ENCODE data around the gene DLGAP1.
A peak's percentile ranks its signal among the peaks of the same experiment; 100 is the strongest.

Gene DLGAP1

GRCh38 chr18:3510896-3511295 lies 944.2 kb downstream of the DLGAP1 start:
- Histone ChIP-seq H3K27ac (no peak overlapping the region), H3K4me3 (no peak overlapping the region)
- no peak for DNase-seq (ENCODE audit: low spot score)
- no peak for TF ChIP-seq CTCF (IDR thresholded peaks at IDR 0.05)

- H3K27ac ChIP-seq, result no peak overlapping the region
- no peak for DNase-seq (ENCODE audit: low spot score)
- no peak overlapping the region for H3K4me3 ChIP-seq
- no peak for TF ChIP-seq CTCF (IDR thresholded peaks at IDR 0.05)
Measured at GRCh38 chr18:3510024-3510423, 945.1 kb downstream of the DLGAP1 start.

GRCh38 chr18:3508576-3509549 lies 946.2 kb downstream of the DLGAP1 start:
- no peak for DNase-seq (ENCODE audit: low spot score)
- Histone ChIP-seq H3K4me3 (no peak overlapping the region), H3K27ac (no peak overlapping the region)
- TF ChIP-seq CTCF (IDR thresholded peaks at IDR 0.05), result no peak

GRCh38 chr18:3504637-3505036 lies 950.5 kb downstream of the DLGAP1 start:
- H3K4me3 ChIP-seq, result no peak overlapping the region
- TF ChIP-seq CTCF (IDR thresholded peaks at IDR 0.05), result no peak
- H3K27ac ChIP-seq, result no peak overlapping the region
- DNase-seq (ENCODE audit: low spot score), result no peak

- Histone ChIP-seq H3K27ac (no peak overlapping the region), H3K4me3 (no peak overlapping the region)
- no peak for DNase-seq (ENCODE audit: low spot score)
- TF ChIP-seq CTCF (IDR thresholded peaks at IDR 0.05), result no peak
Measured at GRCh38 chr18:3502650-3503049, 952.5 kb downstream of the DLGAP1 start.

GRCh38 chr18:3500016-3500415 lies 955.1 kb downstream of the DLGAP1 start:
- H3K4me3 ChIP-seq, result peak overlapping the region; percentile 77
- DNase-seq (ENCODE audit: low spot score), result no peak
- H3K27ac ChIP-seq, result no peak overlapping the region
- TF ChIP-seq CTCF (IDR thresholded peaks at IDR 0.05), result no peak

- Histone ChIP-seq H3K27ac (no peak overlapping the region), H3K4me3 (peak overlapping the region; percentile 77)
- DNase-seq (ENCODE audit: low spot score), result no peak
- TF ChIP-seq CTCF (IDR thresholded peaks at IDR 0.05), result no peak
Measured at GRCh38 chr18:3499501-3499900, 955.6 kb downstream of the DLGAP1 start.
